Measurements from ENCODE around the gene ADSS2.

GRCh38 chr1:244367399-244368114 is 84.2 kb downstream of the ADSS2 start:
- TF ChIP-seq, protein P1, sequence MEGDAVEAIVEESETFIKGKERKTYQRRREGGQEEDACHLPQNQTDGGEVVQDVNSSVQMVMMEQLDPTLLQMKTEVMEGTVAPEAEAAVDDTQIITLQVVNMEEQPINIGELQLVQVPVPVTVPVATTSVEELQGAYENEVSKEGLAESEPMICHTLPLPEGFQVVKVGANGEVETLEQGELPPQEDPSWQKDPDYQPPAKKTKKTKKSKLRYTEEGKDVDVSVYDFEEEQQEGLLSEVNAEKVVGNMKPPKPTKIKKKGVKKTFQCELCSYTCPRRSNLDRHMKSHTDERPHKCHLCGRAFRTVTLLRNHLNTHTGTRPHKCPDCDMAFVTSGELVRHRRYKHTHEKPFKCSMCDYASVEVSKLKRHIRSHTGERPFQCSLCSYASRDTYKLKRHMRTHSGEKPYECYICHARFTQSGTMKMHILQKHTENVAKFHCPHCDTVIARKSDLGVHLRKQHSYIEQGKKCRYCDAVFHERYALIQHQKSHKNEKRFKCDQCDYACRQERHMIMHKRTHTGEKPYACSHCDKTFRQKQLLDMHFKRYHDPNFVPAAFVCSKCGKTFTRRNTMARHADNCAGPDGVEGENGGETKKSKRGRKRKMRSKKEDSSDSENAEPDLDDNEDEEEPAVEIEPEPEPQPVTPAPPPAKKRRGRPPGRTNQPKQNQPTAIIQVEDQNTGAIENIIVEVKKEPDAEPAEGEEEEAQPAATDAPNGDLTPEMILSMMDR (IDR thresholded peaks at IDR 0.05) = no peak
- TF ChIP-seq EZH2phosphoT487 (IDR thresholded peaks at IDR 0.05) = no peak
- no peak for TF ChIP-seq EZH2 (IDR thresholded peaks at IDR 0.05)

All from neural progenitor cell (in vitro differentiated cells).